Liver (tissue), 9 donors: ENCODE data around the gene TSPEAR. TPM values are rescaled to one million over a fixed set of nuclear protein-coding genes. Genes with fewer than 3 reads are reported as not detected.
"Not testable (repeated sequence)": the region's sequence is repeated elsewhere in the genome, so short reads cannot be mapped to it uniquely, and the experiment has no call there.

Experiments used
- DNase-seq: peaks from one replicate; pipeline ENCODE4 v3.0.0-alpha.2; 2017; ENCODE audit warnings: low spot score
- H3K27ac ChIP-seq, 2 donors: one replicate each; pipeline ENCODE4 v1.7.0; 2013; ENCODE audit warnings: inconsistent platforms in 2 of 2, low read length in 2 of 2, control low read depth in 1 of 2, low read depth in 1 of 2, mild to moderate bottlenecking in 1 of 2
- H3K27me3 ChIP-seq, 4 donors: one replicate each; pipeline versions ENCODE4 v1.6.1 to v1.7.0; 2013; ENCODE audit warnings: low read length in 3 of 4, inconsistent platforms in 1 of 4, mild to moderate bottlenecking in 1 of 4, moderate library complexity in 1 of 4; ENCODE audit not compliant: control insufficient read depth in 4 of 4, insufficient read depth in 4 of 4
- H3K36me3 ChIP-seq, 4 donors: one replicate each; pipeline versions ENCODE4 v1.6.1 to v1.7.0; 2013; ENCODE audit warnings: low read length in 3 of 4, mild to moderate bottlenecking in 3 of 4, low read depth in 1 of 4, moderate library complexity in 1 of 4; ENCODE audit not compliant: control insufficient read depth in 4 of 4, insufficient read depth in 3 of 4
- H3K4me1 ChIP-seq, 4 donors: one replicate each; pipeline versions ENCODE4 v1.6.1 to v1.7.0; 2013; ENCODE audit warnings: low read length in 3 of 4, mild to moderate bottlenecking in 3 of 4, moderate library complexity in 1 of 4; ENCODE audit not compliant: control insufficient read depth in 4 of 4, insufficient read depth in 4 of 4
- H3K4me3 ChIP-seq, 3 donors: one replicate each; pipeline versions ENCODE4 v1.6.1 to v1.7.0; 2013; ENCODE audit warnings: low read length in 3 of 3, control low read depth in 1 of 3, low read depth in 1 of 3, mild to moderate bottlenecking in 1 of 3
- H3K9ac ChIP-seq, 2 donors: one replicate each; pipeline ENCODE4 v1.7.0; 2013; ENCODE audit warnings: low read length in 2 of 2, mild to moderate bottlenecking in 2 of 2, moderate library complexity in 2 of 2, control low read depth in 1 of 2, low read depth in 1 of 2
- H3K9me3 ChIP-seq, 4 donors: one replicate each; pipeline versions ENCODE4 v1.6.1 to v1.7.0; 2013; ENCODE audit warnings: low read length in 3 of 4; ENCODE audit not compliant: control insufficient read depth in 4 of 4
- EGR1 ChIP-seq, 2 donors: IDR thresholded peaks; 2 replicates each; pipeline ENCODE4 v1.6.1; 2016 to 2018; ENCODE audit warnings: antibody characterized with exemption in 2 of 2, low read depth in 2 of 2
- FOXA1 ChIP-seq: IDR thresholded peaks from 2 replicates; pipeline ENCODE4 v1.6.1; 2016; ENCODE audit warnings: antibody characterized with exemption
- FOXA2 ChIP-seq: IDR thresholded peaks from 2 replicates; pipeline ENCODE4 v1.6.1; 2016; ENCODE audit warnings: antibody characterized with exemption
- GABPA ChIP-seq, 2 donors: IDR thresholded peaks in 1 of 2; conservative IDR thresholded peaks in 1 of 2; 2 replicates each; pipeline ENCODE4 v1.6.1; 2016; ENCODE audit warnings: antibody characterized with exemption in 2 of 2, mild to moderate bottlenecking in 1 of 2, moderate library complexity in 1 of 2
- HNF4A ChIP-seq, 2 donors: conservative IDR thresholded peaks; 2 replicates each; pipeline ENCODE4 v1.6.1; 2016; ENCODE audit warnings: antibody characterized with exemption in 2 of 2, mild to moderate bottlenecking in 2 of 2
- HNF4G ChIP-seq: IDR thresholded peaks from 2 replicates; pipeline ENCODE4 v1.6.1; 2016; ENCODE audit warnings: antibody characterized with exemption
- JUND ChIP-seq, 2 donors: IDR thresholded peaks; 2 replicates each; pipeline ENCODE4 v1.6.1; 2016; ENCODE audit warnings: antibody characterized with exemption in 2 of 2
- RAD21 ChIP-seq, 2 donors: IDR thresholded peaks; 2 replicates each; pipeline ENCODE4 v1.6.1; 2016; ENCODE audit warnings: antibody characterized with exemption in 2 of 2, mild to moderate bottlenecking in 2 of 2
- SP1 ChIP-seq: IDR thresholded peaks from 2 replicates; pipeline ENCODE4 v1.6.1; 2018; ENCODE audit warnings: antibody characterized with exemption, mild to moderate bottlenecking
- TAF1 ChIP-seq: conservative IDR thresholded peaks from 2 replicates; pipeline ENCODE4 v1.6.1; 2016; ENCODE audit warnings: antibody characterized with exemption, mild to moderate bottlenecking
- YY1 ChIP-seq: IDR thresholded peaks from 2 replicates; pipeline ENCODE4 v1.6.1; 2016; ENCODE audit warnings: antibody characterized with exemption, mild to moderate bottlenecking
- WGBS: extraction: QIAGEN DNeasy Blood & Tissue Kit; methylation state at CpG from one replicate; pipeline ENCODE4 v1.1.7; 2013; 5-methylcytosine and 5-hydroxymethylcytosine counted together
- polyA plus RNA-seq, 2 donors: library from polyadenylated mRNA; stranded (reverse) in 1 of 2; unstranded in 1 of 2; fragments of 200-250 nt in 1 of 2; fragments of >200 nt in 1 of 2; fragmentation: Nextera tagmentation in 1 of 2; extraction: Ambion mirVana in 1 of 2; gene quantifications; one replicate each; pipeline versions ENCODE4 v1.2.1 to v1.2.3, GENCODE V29; 2013 to 2015
- total RNA-seq, 2 donors: library from RNA; depleted of rRNA; stranded (reverse); fragments of >200 nt; gene quantifications; one replicate each; pipeline ENCODE4 v1.2.3, GENCODE V29; 2014
- TF ChIP-seq, protein P1 (sequence below): IDR thresholded peaks from 2 replicates; pipeline ENCODE4 v1.6.1; 2016; ENCODE audit warnings: antibody characterized with exemption
- TF ChIP-seq, protein P2 (sequence below): IDR thresholded peaks from 2 replicates; pipeline ENCODE4 v1.6.1; 2016; ENCODE audit warnings: antibody characterized with exemption, mild to moderate bottlenecking
- TF ChIP-seq, protein P3 (sequence below): fragments of 150-350 bp; IDR thresholded peaks from 2 replicates; pipeline ENCODE4 v1.5.1; 2017; ENCODE audit warnings: improper control_type of control experiment, low read depth, low read length; ENCODE audit not compliant: missing input control
- TF ChIP-seq, protein P4 (sequence below): IDR thresholded peaks from 2 replicates; pipeline ENCODE4 v1.6.1; 2016; ENCODE audit warnings: antibody characterized with exemption
- donor health status: healthy.
- donor health status: healthy.
- donor health status: healthy.
- donor health status: healthy.
- donor health status: healthy.

TSPEAR gene
- total and polyA plus RNA-seq, 4 donors: under 0.01 to 0.14 (median 0.01) TPM; not detected in 1

DNA sequence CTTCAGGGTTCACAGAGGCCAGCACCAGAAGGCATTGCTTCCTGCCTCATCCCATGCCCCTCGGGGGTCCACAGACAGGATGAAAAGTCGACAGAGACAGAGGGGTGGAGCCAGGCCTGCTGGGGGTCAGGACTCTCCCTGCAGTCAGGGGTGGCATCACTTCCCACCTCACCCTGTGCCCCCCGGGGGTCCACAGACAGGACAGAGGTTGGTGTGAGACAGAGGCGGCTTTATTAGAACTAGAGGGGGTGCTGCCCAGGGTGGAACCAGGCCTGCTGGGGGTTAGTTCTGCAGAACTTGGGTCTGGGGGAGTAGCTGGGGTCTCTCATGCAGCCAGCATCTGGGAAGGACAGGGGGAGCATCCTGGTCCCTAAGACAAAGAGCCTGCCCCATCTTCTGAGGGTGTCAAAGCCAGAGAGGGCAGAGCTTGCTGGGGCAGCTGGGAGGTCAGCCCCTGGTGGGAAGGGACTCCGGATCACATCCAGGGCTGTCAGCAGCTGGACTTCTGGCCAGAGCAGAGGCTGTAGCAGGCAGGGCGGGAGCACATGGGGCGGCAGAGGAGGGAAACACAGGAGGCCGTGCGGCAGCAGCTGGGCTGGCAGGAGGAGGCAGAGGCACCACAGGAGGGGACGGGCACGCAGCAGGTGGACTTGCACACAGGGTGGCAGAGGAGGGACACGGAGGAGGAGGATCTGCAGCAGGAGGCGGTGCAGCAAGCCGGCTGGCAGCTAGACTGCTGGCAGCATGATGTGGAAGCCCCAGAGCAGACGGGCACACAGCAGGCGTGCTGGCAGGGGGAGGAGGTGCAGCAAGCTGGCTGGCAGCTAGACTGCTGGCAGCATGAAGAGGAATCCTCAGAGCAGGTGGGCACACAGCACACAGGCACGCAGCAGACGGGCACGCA, 120.2 kb downstream of the TSPEAR start:
- not testable (repeated sequence) for H3K9ac ChIP-seq, H3K36me3 ChIP-seq, H3K27ac ChIP-seq, H3K27me3 ChIP-seq, H3K4me3 ChIP-seq, DNase-seq, H3K9me3 ChIP-seq
- peaks cover 1 to 27% (median 16%) of the 10 kb centered on the region in 4 donors for H3K4me1 ChIP-seq
- WGBS: 68% methylated on average over 18 of the region's 19 CpGs

DNA sequence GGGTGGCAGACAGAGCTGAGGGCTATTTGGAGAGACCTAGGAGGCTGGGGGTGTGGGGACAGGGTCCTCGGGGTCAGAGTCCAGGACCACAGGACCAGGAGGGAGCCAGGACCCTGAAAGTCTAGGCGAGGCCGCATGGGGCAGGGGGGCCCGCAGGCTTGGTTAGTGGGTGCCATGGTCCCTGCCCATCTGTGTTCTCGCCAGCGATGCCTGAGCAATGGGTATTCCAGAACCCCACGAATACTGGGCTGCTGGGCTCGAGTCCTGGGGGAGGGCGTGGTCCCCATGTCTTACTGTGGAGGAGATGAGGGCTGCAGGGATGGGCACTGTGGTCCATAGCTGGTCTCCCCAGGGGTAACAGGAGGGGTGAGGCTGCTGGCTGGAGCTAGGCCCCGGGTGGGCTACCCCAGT, 121.1 kb downstream of the TSPEAR start:
- H3K27me3 ChIP-seq: no peaks in the 10 kb centered on the region
- WGBS: 81% methylated on average over 10 of the region's 10 CpGs

DNA sequence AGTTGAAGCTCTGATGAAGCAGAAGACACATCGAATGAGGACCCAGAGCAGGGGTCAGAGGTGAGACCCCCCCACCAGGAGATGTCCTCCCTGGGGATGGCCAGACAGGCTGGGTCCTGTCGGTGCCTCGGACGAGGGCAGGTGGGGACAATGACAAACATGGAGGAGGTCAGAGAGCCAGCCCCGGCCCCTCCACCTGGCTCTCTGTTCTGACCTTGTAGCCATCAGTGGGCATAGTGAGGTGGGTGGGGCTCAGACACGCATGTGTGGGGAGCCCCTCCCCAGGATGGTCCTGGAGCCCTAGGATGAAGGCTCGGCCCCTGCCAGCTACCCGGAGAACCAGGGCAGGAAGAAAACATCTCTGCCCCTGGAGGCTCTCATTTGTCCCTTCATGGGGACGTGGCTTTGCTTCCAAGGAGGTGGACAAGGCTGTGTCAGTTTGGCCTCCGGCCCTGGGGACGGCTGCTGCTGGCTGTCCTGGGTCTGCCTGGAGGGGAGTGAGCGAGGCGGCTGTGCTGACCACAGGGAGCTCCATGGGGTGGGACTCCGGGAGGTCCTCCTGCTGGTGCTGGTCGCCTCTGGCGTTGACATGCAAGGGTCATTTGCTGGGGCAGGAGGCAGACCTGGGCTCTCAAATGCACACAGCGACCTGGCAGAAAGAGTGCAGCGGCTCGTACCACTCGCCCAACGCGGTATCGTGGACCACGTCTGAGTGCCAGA, 121.6 kb downstream of the TSPEAR start:
- Histone ChIP-seq H3K4me3 (no peak overlapping the region), H3K27ac (no peak overlapping the region), H3K36me3 (no peaks in the 10 kb centered on the region), H3K9ac (no peak overlapping the region), H3K27me3 (no peaks in the 10 kb centered on the region), H3K4me1 (peaks cover 1 to 27% (median 16%) of the 10 kb centered on the region in 4 donors), H3K9me3 (peaks cover 0 to 6% (median 0%) of the 10 kb centered on the region in 4 donors)
- TF ChIP-seq EGR1 (IDR thresholded peaks at IDR 0.05; ENCODE audit: low read depth in 2 of 2) (no peak), YY1 (no peak), SP1 (no peak), FOXA1 (no peak), HNF4G (no peak), JUND (IDR thresholded peaks at IDR 0.05) (no peak), RAD21 (IDR thresholded peaks at IDR 0.05) (no peak), FOXA2 (no peak)
- TF ChIP-seq, protein P1, sequence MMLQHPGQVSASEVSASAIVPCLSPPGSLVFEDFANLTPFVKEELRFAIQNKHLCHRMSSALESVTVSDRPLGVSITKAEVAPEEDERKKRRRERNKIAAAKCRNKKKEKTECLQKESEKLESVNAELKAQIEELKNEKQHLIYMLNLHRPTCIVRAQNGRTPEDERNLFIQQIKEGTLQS: no peak
- TF ChIP-seq, protein P2, sequence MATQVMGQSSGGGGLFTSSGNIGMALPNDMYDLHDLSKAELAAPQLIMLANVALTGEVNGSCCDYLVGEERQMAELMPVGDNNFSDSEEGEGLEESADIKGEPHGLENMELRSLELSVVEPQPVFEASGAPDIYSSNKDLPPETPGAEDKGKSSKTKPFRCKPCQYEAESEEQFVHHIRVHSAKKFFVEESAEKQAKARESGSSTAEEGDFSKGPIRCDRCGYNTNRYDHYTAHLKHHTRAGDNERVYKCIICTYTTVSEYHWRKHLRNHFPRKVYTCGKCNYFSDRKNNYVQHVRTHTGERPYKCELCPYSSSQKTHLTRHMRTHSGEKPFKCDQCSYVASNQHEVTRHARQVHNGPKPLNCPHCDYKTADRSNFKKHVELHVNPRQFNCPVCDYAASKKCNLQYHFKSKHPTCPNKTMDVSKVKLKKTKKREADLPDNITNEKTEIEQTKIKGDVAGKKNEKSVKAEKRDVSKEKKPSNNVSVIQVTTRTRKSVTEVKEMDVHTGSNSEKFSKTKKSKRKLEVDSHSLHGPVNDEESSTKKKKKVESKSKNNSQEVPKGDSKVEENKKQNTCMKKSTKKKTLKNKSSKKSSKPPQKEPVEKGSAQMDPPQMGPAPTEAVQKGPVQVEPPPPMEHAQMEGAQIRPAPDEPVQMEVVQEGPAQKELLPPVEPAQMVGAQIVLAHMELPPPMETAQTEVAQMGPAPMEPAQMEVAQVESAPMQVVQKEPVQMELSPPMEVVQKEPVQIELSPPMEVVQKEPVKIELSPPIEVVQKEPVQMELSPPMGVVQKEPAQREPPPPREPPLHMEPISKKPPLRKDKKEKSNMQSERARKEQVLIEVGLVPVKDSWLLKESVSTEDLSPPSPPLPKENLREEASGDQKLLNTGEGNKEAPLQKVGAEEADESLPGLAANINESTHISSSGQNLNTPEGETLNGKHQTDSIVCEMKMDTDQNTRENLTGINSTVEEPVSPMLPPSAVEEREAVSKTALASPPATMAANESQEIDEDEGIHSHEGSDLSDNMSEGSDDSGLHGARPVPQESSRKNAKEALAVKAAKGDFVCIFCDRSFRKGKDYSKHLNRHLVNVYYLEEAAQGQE: no peak
- TF ChIP-seq, protein P3, sequence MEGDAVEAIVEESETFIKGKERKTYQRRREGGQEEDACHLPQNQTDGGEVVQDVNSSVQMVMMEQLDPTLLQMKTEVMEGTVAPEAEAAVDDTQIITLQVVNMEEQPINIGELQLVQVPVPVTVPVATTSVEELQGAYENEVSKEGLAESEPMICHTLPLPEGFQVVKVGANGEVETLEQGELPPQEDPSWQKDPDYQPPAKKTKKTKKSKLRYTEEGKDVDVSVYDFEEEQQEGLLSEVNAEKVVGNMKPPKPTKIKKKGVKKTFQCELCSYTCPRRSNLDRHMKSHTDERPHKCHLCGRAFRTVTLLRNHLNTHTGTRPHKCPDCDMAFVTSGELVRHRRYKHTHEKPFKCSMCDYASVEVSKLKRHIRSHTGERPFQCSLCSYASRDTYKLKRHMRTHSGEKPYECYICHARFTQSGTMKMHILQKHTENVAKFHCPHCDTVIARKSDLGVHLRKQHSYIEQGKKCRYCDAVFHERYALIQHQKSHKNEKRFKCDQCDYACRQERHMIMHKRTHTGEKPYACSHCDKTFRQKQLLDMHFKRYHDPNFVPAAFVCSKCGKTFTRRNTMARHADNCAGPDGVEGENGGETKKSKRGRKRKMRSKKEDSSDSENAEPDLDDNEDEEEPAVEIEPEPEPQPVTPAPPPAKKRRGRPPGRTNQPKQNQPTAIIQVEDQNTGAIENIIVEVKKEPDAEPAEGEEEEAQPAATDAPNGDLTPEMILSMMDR: no peak
- WGBS: 79% methylated on average over 24 of the region's 24 CpGs
- DNase-seq: no peak

More for the DNA sequence above, 121.1 kb downstream of the TSPEAR start:
- H3K4me1 ChIP-seq: peaks cover 1 to 27% (median 16%) of the 10 kb centered on the region in 4 donors
- H3K9ac ChIP-seq: no peak overlapping the region
- H3K9me3 ChIP-seq: peaks cover 0 to 6% (median 0%) of the 10 kb centered on the region in 4 donors
- TF ChIP-seq HNF4A (conservative IDR thresholded peaks at IDR 0.05) (no peak), SP1 (no peak), JUND (IDR thresholded peaks at IDR 0.05) (no peak), TAF1 (no peak), GABPA (IDR thresholded peaks at IDR 0.05 in 1 of 2, conservative IDR thresholded peaks at IDR 0.05 in 1 of 2) (no peak)
- TF ChIP-seq, protein P4, sequence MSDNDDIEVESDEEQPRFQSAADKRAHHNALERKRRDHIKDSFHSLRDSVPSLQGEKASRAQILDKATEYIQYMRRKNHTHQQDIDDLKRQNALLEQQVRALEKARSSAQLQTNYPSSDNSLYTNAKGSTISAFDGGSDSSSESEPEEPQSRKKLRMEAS: no peak
- H3K27ac ChIP-seq: no peak overlapping the region
- no peaks in the 10 kb centered on the region for H3K36me3 ChIP-seq
- no peak overlapping the region for H3K4me3 ChIP-seq
- DNase-seq: no peak
